Stimulated activated CD4-positive, alpha-beta T cell treated with anti-CD3 and anti-CD28 coated beads, Interleukin-4, amount 100 ng/mL, for 1 hour (primary cell): ENCODE results near the gene NKD1.
"Not testable (repeated sequence)": the region's sequence is repeated elsewhere in the genome, so short reads cannot be mapped to it uniquely, and the experiment has no call there.

Experiments
- DNase-seq: peaks from one replicate; pipeline ENCODE4 v3.0.0-alpha.2; 2020

The NKD1 gene

GRCh38 chr16:50548125-50548908 lies at the start of gene NKD1:
TSS of gene NKD1 (plus strand) at chr16:50548396. CDS start at chr16:50548554, 158 bp downstream.
- peak; percentile 75 for DNase-seq

GRCh38 chr16:50498431-50499155 lies 49.6 kb upstream of the NKD1 start:
- DNase-seq: no peak

- DNase-seq: no peak
Observed at GRCh38 chr16:50499254-50499653, 48.9 kb upstream of the NKD1 start.

GRCh38 chr16:50500171-50500874 lies 47.9 kb upstream of the NKD1 start:
- DNase-seq: no peak

GRCh38 chr16:50501251-50501650 lies 46.9 kb upstream of the NKD1 start:
- DNase-seq: no peak

- DNase-seq: no peak
Observed at GRCh38 chr16:50501986-50502615, 46.1 kb upstream of the NKD1 start.

GRCh38 chr16:50502616-50503011 lies 45.6 kb upstream of the NKD1 start:
- no peak for DNase-seq

- not testable (repeated sequence) for DNase-seq
Observed at GRCh38 chr16:50503868-50504531, 44.2 kb upstream of the NKD1 start.

GRCh38 chr16:50505115-50505514 lies 43.1 kb upstream of the NKD1 start:
- no peak for DNase-seq

GRCh38 chr16:50505714-50506542 lies 42.3 kb upstream of the NKD1 start:
- DNase-seq: no peak

GRCh38 chr16:50506543-50506937 lies 41.7 kb upstream of the NKD1 start:
- no peak for DNase-seq

- no peak for DNase-seq
Observed at GRCh38 chr16:50507397-50507796, 40.8 kb upstream of the NKD1 start.

- DNase-seq: peak; percentile 33
Observed at GRCh38 chr16:50509521-50510341, 38.5 kb upstream of the NKD1 start.

GRCh38 chr16:50515218-50515617 lies 33.0 kb upstream of the NKD1 start:
- DNase-seq: no peak

- no peak for DNase-seq
Observed at GRCh38 chr16:50516401-50516800, 31.8 kb upstream of the NKD1 start.

GRCh38 chr16:50516890-50517289 lies 31.3 kb upstream of the NKD1 start:
- DNase-seq: no peak

GRCh38 chr16:50517450-50518252 lies 30.5 kb upstream of the NKD1 start:
- DNase-seq: no peak

GRCh38 chr16:50519001-50519400 lies 29.2 kb upstream of the NKD1 start:
- no peak for DNase-seq

- DNase-seq: no peak
Observed at GRCh38 chr16:50519602-50520001, 28.6 kb upstream of the NKD1 start.
